DND-41 (cell line): ENCODE data around the gene PRSS56.

ENCODE experiments used
- ATAC-seq: fragments of 200-7000 bp; cut with Tn5 transposase; 3 replicates; pipeline ENCODE4 v1.9.1; 2021; ENCODE audit warnings: low read depth; ENCODE audit not compliant: insufficient read depth
- DNase-seq: peaks from one replicate; pipeline ENCODE4 v3.0.0-alpha.2; 2020
- H2AFZ ChIP-seq: 2 replicates; pipeline ENCODE4 v1.6.0; 2012; ENCODE audit warnings: low read depth, low read length
- H3K27ac ChIP-seq: 2 replicates; pipeline ENCODE4 v1.5.1; 2012; ENCODE audit warnings: low read length, inconsistent platforms
- H3K27me3 ChIP-seq: fragments of 200-600 bp; sonication (generic); 2 replicates; pipeline ENCODE4 v1.6.0; 2012; ENCODE audit warnings: low read length, mild to moderate bottlenecking, inconsistent platforms; ENCODE audit not compliant: insufficient read depth, poor library complexity
- H3K36me3 ChIP-seq: 2 replicates; pipeline ENCODE4 v1.5.1; 2012; ENCODE audit warnings: low read length, inconsistent platforms; ENCODE audit not compliant: insufficient read depth
- H3K4me1 ChIP-seq: 2 replicates; pipeline ENCODE4 v1.5.1; 2012; ENCODE audit warnings: mild to moderate bottlenecking, low read length; ENCODE audit not compliant: insufficient read depth
- H3K4me2 ChIP-seq: 2 replicates; pipeline ENCODE4 v1.6.0; 2012; ENCODE audit warnings: mild to moderate bottlenecking, moderate library complexity, low read length, inconsistent platforms; ENCODE audit not compliant: insufficient read depth
- H3K4me3 ChIP-seq, 2 experiments: fragments of 200-600 bp in 1 of 2; shearing (Covaris generic) in 1 of 2; 2 replicates each; pipeline ENCODE4 v1.5.1; 2012 to 2016; ENCODE audit warnings: inconsistent platforms in 2 of 2, low read length in 2 of 2, mild to moderate bottlenecking in 2 of 2, low read depth in 1 of 2, moderate library complexity in 1 of 2
- H3K79me2 ChIP-seq: 2 replicates; pipeline ENCODE4 v1.6.0; 2012; ENCODE audit warnings: low read length, inconsistent platforms; ENCODE audit not compliant: insufficient read depth
- H3K9ac ChIP-seq: 2 replicates; pipeline ENCODE4 v1.6.0; 2012; ENCODE audit warnings: low read depth, mild to moderate bottlenecking, inconsistent platforms, low read length, moderate library complexity
- H3K9me3 ChIP-seq: 2 replicates; pipeline ENCODE4 v1.5.1; 2012; ENCODE audit warnings: low read length, moderate library complexity, mild to moderate bottlenecking, inconsistent platforms; ENCODE audit not compliant: insufficient read depth, severe bottlenecking
- H4K20me1 ChIP-seq: 2 replicates; pipeline ENCODE4 v1.6.0; 2012; ENCODE audit warnings: low read length; ENCODE audit not compliant: insufficient read depth
- EZH2 ChIP-seq: IDR thresholded peaks from 3 replicates; pipeline ENCODE4 v1.6.1; 2012; ENCODE audit warnings: borderline replicate concordance, low read depth, mild to moderate bottlenecking, moderate library complexity, low read length, inconsistent platforms; ENCODE audit not compliant: severe bottlenecking
- TF ChIP-seq, protein P1 (sequence below): IDR thresholded peaks from 2 replicates; pipeline ENCODE4 v1.5.1; 2012; ENCODE audit warnings: borderline replicate concordance, low read length, moderate library complexity, mild to moderate bottlenecking; ENCODE audit not compliant: poor library complexity, severe bottlenecking; ENCODE audit errors: extremely low read depth

PRSS56 gene

DNA sequence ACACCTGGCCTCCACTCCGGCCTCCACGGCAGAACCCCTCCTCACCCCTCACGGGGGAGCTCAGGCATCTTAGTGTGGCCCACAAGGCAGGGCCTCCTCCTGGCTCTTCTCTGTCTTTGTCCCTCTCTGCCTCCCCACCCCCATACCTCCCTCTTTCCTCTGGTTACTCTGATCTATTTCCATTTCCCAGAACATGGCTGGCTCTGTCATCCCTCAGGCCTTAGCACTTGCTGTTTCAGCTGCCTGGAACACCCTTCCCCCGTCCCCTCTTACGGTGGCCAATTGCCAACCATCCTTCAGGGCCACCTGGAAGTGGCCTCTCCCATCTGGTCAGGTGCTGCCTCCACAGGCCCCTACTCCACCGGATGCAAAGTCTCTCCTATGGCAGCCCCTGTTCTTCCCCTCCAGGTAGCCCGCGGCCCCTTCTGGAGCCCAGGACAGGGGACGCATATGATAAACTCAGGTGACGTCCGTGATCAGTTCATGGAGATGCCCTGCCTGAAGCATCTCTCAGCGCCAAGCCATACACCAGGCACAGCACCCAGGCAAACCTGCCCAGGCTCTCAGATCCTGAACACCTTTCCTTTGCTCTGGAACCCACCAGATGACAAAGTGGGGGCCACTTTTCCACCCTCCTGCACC is 28.9 kb upstream of the PRSS56 start:
- TF ChIP-seq, protein P1, sequence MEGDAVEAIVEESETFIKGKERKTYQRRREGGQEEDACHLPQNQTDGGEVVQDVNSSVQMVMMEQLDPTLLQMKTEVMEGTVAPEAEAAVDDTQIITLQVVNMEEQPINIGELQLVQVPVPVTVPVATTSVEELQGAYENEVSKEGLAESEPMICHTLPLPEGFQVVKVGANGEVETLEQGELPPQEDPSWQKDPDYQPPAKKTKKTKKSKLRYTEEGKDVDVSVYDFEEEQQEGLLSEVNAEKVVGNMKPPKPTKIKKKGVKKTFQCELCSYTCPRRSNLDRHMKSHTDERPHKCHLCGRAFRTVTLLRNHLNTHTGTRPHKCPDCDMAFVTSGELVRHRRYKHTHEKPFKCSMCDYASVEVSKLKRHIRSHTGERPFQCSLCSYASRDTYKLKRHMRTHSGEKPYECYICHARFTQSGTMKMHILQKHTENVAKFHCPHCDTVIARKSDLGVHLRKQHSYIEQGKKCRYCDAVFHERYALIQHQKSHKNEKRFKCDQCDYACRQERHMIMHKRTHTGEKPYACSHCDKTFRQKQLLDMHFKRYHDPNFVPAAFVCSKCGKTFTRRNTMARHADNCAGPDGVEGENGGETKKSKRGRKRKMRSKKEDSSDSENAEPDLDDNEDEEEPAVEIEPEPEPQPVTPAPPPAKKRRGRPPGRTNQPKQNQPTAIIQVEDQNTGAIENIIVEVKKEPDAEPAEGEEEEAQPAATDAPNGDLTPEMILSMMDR = no peak
- TF ChIP-seq EZH2 = no peak
- H2AFZ ChIP-seq = no peak overlapping the region
- no peak for ATAC-seq
- H3K4me1 ChIP-seq = no peaks in the 10 kb centered on the region
- no peak overlapping the region for H3K9ac ChIP-seq
- H3K27ac ChIP-seq = no peak overlapping the region
- no peak overlapping the region for H3K4me2 ChIP-seq
- no peaks in the 10 kb centered on the region for H3K79me2 ChIP-seq
- H3K9me3 ChIP-seq = no peaks in the 10 kb centered on the region
- peaks cover 3% of the 10 kb centered on the region for H3K27me3 ChIP-seq
- H3K4me3 ChIP-seq = no peak overlapping the region
- H3K36me3 ChIP-seq = no peaks in the 10 kb centered on the region
- no peak for DNase-seq
- no peaks in the 10 kb centered on the region; the same call in none of the 2 replicates for H4K20me1 ChIP-seq

DNA sequence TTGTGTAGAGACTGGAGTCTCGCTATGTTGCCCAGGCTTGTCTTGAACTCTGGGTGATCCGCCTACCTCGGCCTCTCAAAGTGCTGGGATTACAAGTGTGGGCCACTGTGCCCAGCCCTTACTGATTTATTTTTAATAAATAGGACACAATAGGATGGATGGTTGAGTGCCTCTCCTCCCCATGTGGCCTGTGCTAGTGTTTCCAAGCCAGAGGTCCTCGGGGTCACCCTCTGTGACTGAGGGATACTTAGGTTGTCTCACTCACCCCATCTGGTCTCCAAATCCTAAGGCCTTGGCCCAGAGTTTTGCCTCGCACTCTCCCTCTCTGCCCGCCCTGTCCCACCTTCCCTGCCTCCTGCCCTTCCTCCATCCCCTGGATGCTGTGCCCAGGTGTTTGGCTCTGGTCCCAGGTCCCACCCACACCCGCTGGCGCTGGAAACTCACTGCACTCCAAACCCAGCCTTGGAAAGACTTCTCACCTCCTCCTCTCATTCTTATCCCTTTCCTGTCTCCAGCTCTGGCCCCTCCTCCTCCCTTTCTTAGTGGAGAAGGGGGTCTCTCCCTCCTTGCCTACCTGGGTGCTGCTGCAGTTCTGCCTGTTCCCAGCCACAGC is 27.8 kb upstream of the PRSS56 start:
- DNase-seq (no peak), ATAC-seq (no peak)
- Histone ChIP-seq H2AFZ (no peak overlapping the region), H3K4me2 (no peak overlapping the region), H4K20me1 (no peaks in the 10 kb centered on the region; the same call in none of the 2 replicates), H3K9ac (no peak overlapping the region), H3K4me3 (no peak overlapping the region), H3K27me3 (peaks cover 3% of the 10 kb centered on the region), H3K36me3 (no peaks in the 10 kb centered on the region), H3K27ac (no peak overlapping the region), H3K9me3 (no peaks in the 10 kb centered on the region), H3K4me1 (no peaks in the 10 kb centered on the region), H3K79me2 (no peaks in the 10 kb centered on the region)
- TF ChIP-seq EZH2 = no peak
- TF ChIP-seq, protein P1 = no peak

GRCh38 chr2:232492963-232493700 is 27.1 kb upstream of the PRSS56 start:
- Histone ChIP-seq H3K9me3 (no peaks in the 10 kb centered on the region), H3K79me2 (no peaks in the 10 kb centered on the region), H2AFZ (no peak overlapping the region), H3K4me2 (no peak overlapping the region), H4K20me1 (no peaks in the 10 kb centered on the region; the same call in none of the 2 replicates), H3K4me3 (no peak overlapping the region), H3K9ac (no peak overlapping the region), H3K4me1 (no peaks in the 10 kb centered on the region), H3K36me3 (no peaks in the 10 kb centered on the region), H3K27me3 (peaks cover 3% of the 10 kb centered on the region), H3K27ac (no peak overlapping the region)
- ATAC-seq = no peak
- no peak for DNase-seq
- TF ChIP-seq, protein P1 = no peak
- TF ChIP-seq EZH2 = no peak
